ENCODE data around the gene KLB. TPM values are rescaled to one million over a fixed set of nuclear protein-coding genes. Genes with fewer than 3 reads are reported as not detected.
"Not testable (repeated sequence)": the region's sequence is repeated elsewhere in the genome, so short reads cannot be mapped to it uniquely, and the experiment has no call there.

Gene KLB
- total RNA-seq, 1 donor from 2014 or later = not detected

DNA sequence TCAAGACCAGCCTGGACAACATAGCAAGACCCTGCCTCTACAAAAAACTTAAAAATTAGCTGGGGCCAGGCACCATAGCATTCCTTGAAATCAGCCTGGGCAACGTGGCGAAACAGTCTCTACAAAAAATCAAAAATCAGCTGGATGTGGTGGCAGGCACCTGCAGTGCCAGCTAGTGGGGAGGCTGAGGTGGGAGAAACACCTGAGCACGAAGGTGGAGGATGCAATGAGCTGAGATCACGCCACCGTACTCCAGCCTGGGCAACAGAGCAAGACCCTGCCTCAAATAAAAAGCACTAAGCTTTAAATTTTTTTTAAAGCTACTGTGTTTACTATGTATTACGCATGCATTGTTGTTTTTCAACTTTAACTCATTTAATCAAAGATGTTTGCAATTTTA lies 48.8 kb downstream of the KLB start:
- Mint-ChIP-seq H3K36me3 (ENCODE audit: low read depth) (peaks cover 61% of the 10 kb centered on the region), H3K27me3 (ENCODE audit: low read depth) (no peaks in the 10 kb centered on the region), H3K4me3 (ENCODE audit: unreplicated experiment) (no peak overlapping the region)

GRCh38 chr4:39456946-39457763 lies 50.4 kb downstream of the KLB start:
- H3K36me3 Mint-ChIP-seq (ENCODE audit: low read depth) = peaks cover 51% of the 10 kb centered on the region

More for the DNA sequence above, 48.8 kb downstream of the KLB start:
- Mint-ChIP-seq H3K4me1 (ENCODE audit: low read depth) (peaks cover 35% of the 10 kb centered on the region), H3K27ac (ENCODE audit: unreplicated experiment) (no peak overlapping the region), H3K9me3 (ENCODE audit: low read depth) (no peaks in the 10 kb centered on the region)
- no peak for TF ChIP-seq CTCF (IDR thresholded peaks at IDR 0.05)
- DNase-seq (ENCODE audit: low spot score) = no peak

DNA sequence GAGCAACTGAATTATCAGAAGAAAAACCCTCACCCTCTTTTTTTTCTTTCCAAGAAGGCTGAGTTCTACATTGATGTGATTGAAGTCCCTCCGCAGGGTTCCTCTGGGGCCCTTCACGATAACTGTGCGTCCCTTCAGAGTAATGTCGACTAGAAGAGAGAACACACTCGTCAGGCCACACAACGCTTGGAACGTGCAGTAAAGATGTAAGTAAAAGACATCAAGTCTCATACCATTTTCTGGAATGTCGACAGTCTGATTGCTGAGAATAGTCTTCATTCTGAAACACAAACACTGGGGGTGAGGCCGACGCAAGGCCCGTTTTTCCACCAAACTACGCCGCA lies 51.4 kb downstream of the KLB start:
- Mint-ChIP-seq H3K4me3 (ENCODE audit: unreplicated experiment) (peak overlapping the region; percentile 98), H3K27ac (ENCODE audit: unreplicated experiment) (peak overlapping the region; percentile 100), H3K36me3 (ENCODE audit: low read depth) (peaks cover 42% of the 10 kb centered on the region), H3K4me1 (ENCODE audit: low read depth) (peaks cover 37% of the 10 kb centered on the region)
- H3K27me3 Mint-ChIP-seq (ENCODE audit: low read depth); DNase-seq (ENCODE audit: low spot score); H3K9me3 Mint-ChIP-seq (ENCODE audit: low read depth): not testable (repeated sequence)

More at GRCh38 chr4:39456946-39457763, 50.4 kb downstream of the KLB start:
- Mint-ChIP-seq H3K4me3 (ENCODE audit: unreplicated experiment) (peak overlapping the region; percentile 98), H3K27ac (ENCODE audit: unreplicated experiment) (peak overlapping the region; percentile 100), H3K4me1 (ENCODE audit: low read depth) (peaks cover 37% of the 10 kb centered on the region), H3K9me3 (ENCODE audit: low read depth) (no peaks in the 10 kb centered on the region), H3K27me3 (ENCODE audit: low read depth) (no peaks in the 10 kb centered on the region)
- TF ChIP-seq CTCF (IDR thresholded peaks at IDR 0.05) = no peak
- DNase-seq (ENCODE audit: low spot score) = no peak

- Mint-ChIP-seq H3K36me3 (ENCODE audit: low read depth) (peaks cover 38% of the 10 kb centered on the region), H3K27ac (ENCODE audit: unreplicated experiment) (peak within 1 kb of the TSS; percentile 100), H3K4me1 (ENCODE audit: low read depth) (peaks cover 37% of the 10 kb centered on the region), H3K4me3 (ENCODE audit: unreplicated experiment) (peak within 1 kb of the TSS; percentile 98), H3K27me3 (ENCODE audit: low read depth) (no peaks in the 10 kb centered on the region), H3K9me3 (ENCODE audit: low read depth) (no peaks in the 10 kb centered on the region)
- no peak for TF ChIP-seq CTCF (IDR thresholded peaks at IDR 0.05)
- DNase-seq (ENCODE audit: low spot score) = peak; percentile 95
These were observed 52.0 kb downstream of the KLB start, which contains the start of the genes LIAS and RPL9 for GRCh38 chr4:39458505-39459300. LIAS (plus strand) TSS chr4:39459056; CDS start chr4:39459118, 62 bp downstream. RPL9 (minus strand) TSS chr4:39458922; CDS start chr4:39458439, 483 bp downstream.

- TF ChIP-seq CTCF (IDR thresholded peaks at IDR 0.05) = peak; percentile 57
These were observed 58.3 kb downstream of the KLB start for GRCh38 chr4:39464886-39465501.

More at GRCh38 chr4:39464886-39465501, 58.3 kb downstream of the KLB start:
- Mint-ChIP-seq H3K9me3 (ENCODE audit: low read depth) (no peaks in the 10 kb centered on the region), H3K27me3 (ENCODE audit: low read depth) (no peaks in the 10 kb centered on the region), H3K36me3 (ENCODE audit: low read depth) (peaks cover 4% of the 10 kb centered on the region), H3K4me1 (ENCODE audit: low read depth) (peaks cover 16% of the 10 kb centered on the region), H3K4me3 (ENCODE audit: unreplicated experiment) (no peak overlapping the region), H3K27ac (ENCODE audit: unreplicated experiment) (peak overlapping the region; percentile 45)
- DNase-seq (ENCODE audit: low spot score) = no peak

Measured in chondrocyte (in vitro differentiated cells).